HepG2 (cell line): Measurements from ENCODE around the gene LTK. TPM values are rescaled to one million over a fixed set of nuclear protein-coding genes. Genes with fewer than 3 reads are reported as not detected.

Source experiments
- EP300 ChIP-seq, 3 experiments: sonication (generic) in 1 of 3; formaldehyde crosslinking in 1 of 3; IDR thresholded peaks; 2 replicates each; pipeline versions ENCODE4 v1.5.1 to v1.6.1; 2011 to 2020; ENCODE audit warnings: low read depth in 2 of 3, low read length in 2 of 3, borderline replicate concordance in 1 of 3, improper control_type of control experiment in 1 of 3, mild to moderate bottlenecking in 1 of 3, missing genetic modification reagents in 1 of 3, moderate library complexity in 1 of 3
- FOXP1 ChIP-seq, 2 experiments: fragments of 450-650 bp in 1 of 2; IDR thresholded peaks; 2 replicates each; pipeline ENCODE4 v1.6.1; 2017 to 2018; ENCODE audit warnings: antibody characterized with exemption in 1 of 2
- IRX3 ChIP-seq: sonication (generic); formaldehyde crosslinking; IDR thresholded peaks from 2 replicates; pipeline ENCODE4 v1.8.1; 2023; ENCODE audit warnings: mild to moderate bottlenecking, low read depth, missing genetic modification reagents, borderline replicate concordance
- JUN ChIP-seq: sonication (generic); formaldehyde crosslinking; IDR thresholded peaks from 2 replicates; pipeline ENCODE4 v1.4.0; 2020; ENCODE audit warnings: mild to moderate bottlenecking, missing genetic modification reagents
- KDM4B ChIP-seq: sonication (generic); formaldehyde crosslinking; IDR thresholded peaks from 2 replicates; pipeline ENCODE4 v1.4.0; 2020; ENCODE audit warnings: missing genetic modification reagents
- MAFK ChIP-seq, 2 experiments: IDR thresholded peaks in 1 of 2; conservative IDR thresholded peaks in 1 of 2; 2 replicates each; pipeline ENCODE4 v1.6.1; 2011; ENCODE audit warnings: improper control_type of control experiment in 2 of 2, low read length in 2 of 2
- MAZ ChIP-seq, 2 experiments: sonication (generic) in 1 of 2; formaldehyde crosslinking in 1 of 2; IDR thresholded peaks; 2 replicates each; pipeline versions ENCODE4 v1.5.0 to v1.6.1; 2012 to 2020; ENCODE audit warnings: low read depth in 2 of 2, mild to moderate bottlenecking in 2 of 2, borderline replicate concordance in 1 of 2, improper control_type of control experiment in 1 of 2, low read length in 1 of 2, missing genetic modification reagents in 1 of 2, moderate library complexity in 1 of 2
- NFE2 ChIP-seq: sonication (generic); formaldehyde crosslinking; IDR thresholded peaks from 2 replicates; pipeline ENCODE4 v1.4.0; 2020; ENCODE audit warnings: missing genetic modification reagents
- NR2F1 ChIP-seq, 2 experiments: fragments of 450-650 bp in 1 of 2; formaldehyde crosslinking in 1 of 2; IDR thresholded peaks; 2 replicates each; pipeline versions ENCODE4 v1.5.0 to v1.6.1; 2016 to 2020; ENCODE audit warnings: mild to moderate bottlenecking in 1 of 2, missing compliant biosample characterization in 1 of 2, missing genetic modification reagents in 1 of 2, moderate library complexity in 1 of 2
- PAXIP1 ChIP-seq: sonication (generic); formaldehyde crosslinking; conservative IDR thresholded peaks from 2 replicates; pipeline ENCODE4 v1.4.0; 2020; ENCODE audit warnings: mild to moderate bottlenecking, missing genetic modification reagents, moderate library complexity
- THAP11 ChIP-seq: IDR thresholded peaks from 2 replicates; pipeline ENCODE4 v1.6.1; 2016; ENCODE audit warnings: missing biosample characterization, missing genetic modification reagents
- ZFX ChIP-seq: sonication (generic); formaldehyde crosslinking; IDR thresholded peaks from 2 replicates; pipeline ENCODE4 v1.4.0; 2020; ENCODE audit warnings: mild to moderate bottlenecking, low read depth, missing genetic modification reagents, moderate library complexity
- ZNF34 ChIP-seq: sonication (generic); formaldehyde crosslinking; IDR thresholded peaks from 2 replicates; pipeline ENCODE4 v1.4.0; 2020; ENCODE audit warnings: mild to moderate bottlenecking, missing genetic modification reagents, borderline replicate concordance
- ZNF350 ChIP-seq: sonication (generic); formaldehyde crosslinking; IDR thresholded peaks from 2 replicates; pipeline ENCODE4 v1.4.0; 2020; ENCODE audit warnings: mild to moderate bottlenecking, low read depth, missing genetic modification reagents, borderline replicate concordance
- ZNF766 ChIP-seq: sonication (generic); formaldehyde crosslinking; IDR thresholded peaks from 2 replicates; pipeline ENCODE4 v1.5.0; 2020; ENCODE audit warnings: missing genetic modification reagents, borderline replicate concordance
- ZNF777 ChIP-seq: sonication (generic); formaldehyde crosslinking; IDR thresholded peaks from 2 replicates; pipeline ENCODE4 v1.4.0; 2020; ENCODE audit warnings: missing genetic modification reagents
- polyA plus RNA-seq, 8 experiments: library from polyadenylated mRNA; depleted of rRNA in 3 of 8; stranded (reverse) in 7 of 8; unstranded in 1 of 8; fragments of >200 nt; fragmentation: Illumina TruSeq in 4 of 8; extraction: Trizol in 4 of 8; gene quantifications; 2 replicates each; pipeline versions ENCODE4 v1.2.1 to v1.2.3, GENCODE V29; 2011 to 2016; ENCODE audit warnings: low read depth in 4 of 8, missing spikeins in 1 of 8, mixed read lengths in 1 of 8; ENCODE audit not compliant: insufficient read depth in 1 of 8
- total RNA-seq, 5 experiments: library from RNA; depleted of rRNA; stranded (reverse); fragments of >200 nt; fragmentation: Illumina TruSeq; extraction: Trizol; gene quantifications; 2 replicates each; pipeline ENCODE4 v1.2.3, GENCODE V29; 2016; ENCODE audit warnings: low read depth in 1 of 5
- TF ChIP-seq, protein P1 (sequence below): sonication (generic); formaldehyde crosslinking; IDR thresholded peaks from 2 replicates; pipeline ENCODE4 v1.4.0; 2020; ENCODE audit warnings: missing genetic modification reagents

Gene LTK
- total and polyA plus RNA-seq, 2 of the 13 experiments (the other 11 are each of a cell fraction or from before 2014, with no cell fraction given) = 0.01 TPM; not detected in 1

- TF ChIP-seq MAZ (IDR thresholded peaks at IDR 0.05; ENCODE audit: borderline replicate concordance, low read depth, low read length) (no peak), MAZ (CRISPR knock-in tag; IDR thresholded peaks at IDR 0.05; ENCODE audit: low read depth) (peak; percentile 81; the same call in 1 of the 2 replicates), MAFK (conservative IDR thresholded peaks at IDR 0.05 in 1 of 2, IDR thresholded peaks at IDR 0.05 in 1 of 2; ENCODE audit: low read length in 2 of 2) (no peak), EP300 (IDR thresholded peaks at IDR 0.05; ENCODE audit: low read depth in 2 of 2, low read length in 2 of 2) (peak in 1 of 2 experiments; percentile 47; a peak in 1 of 4 replicates), EP300 (CRISPR knock-in tag; IDR thresholded peaks at IDR 0.05; ENCODE audit: borderline replicate concordance) (peak; percentile 46; the same call in 1 of the 2 replicates), PAXIP1 (CRISPR knock-in tag) (peak; percentile 86), NR2F1 (CRISPR knock-in tag; IDR thresholded peaks at IDR 0.05) (peak; percentile 25 to 29; a peak in 1 of 4 replicates), NFE2 (CRISPR knock-in tag) (no peak), ZNF777 (peak; percentile 89), ZNF34 (CRISPR knock-in tag) (no peak), THAP11 (CRISPR knock-in tag) (peak; percentile 60; the same call in 1 of the 2 replicates), JUN (CRISPR knock-in tag) (0 out of 2 replicates have a peak, but pooled peaks have one; percentile 8), ZFX (CRISPR knock-in tag) (peak; percentile 96), FOXP1 (IDR thresholded peaks at IDR 0.05) (no peak), FOXP1 (CRISPR knock-in tag; IDR thresholded peaks at IDR 0.05) (0 out of 2 replicates have a peak, but pooled peaks have one; percentile 43), KDM4B (CRISPR knock-in tag) (0 out of 2 replicates have a peak, but pooled peaks have one; percentile 27), ZNF350 (peak; percentile 89), IRX3 (CRISPR knock-in tag) (peak; percentile 50; the same call in 1 of the 2 replicates), ZNF766 (peak; percentile 64; the same call in 1 of the 2 replicates)
- TF ChIP-seq, protein P1, sequence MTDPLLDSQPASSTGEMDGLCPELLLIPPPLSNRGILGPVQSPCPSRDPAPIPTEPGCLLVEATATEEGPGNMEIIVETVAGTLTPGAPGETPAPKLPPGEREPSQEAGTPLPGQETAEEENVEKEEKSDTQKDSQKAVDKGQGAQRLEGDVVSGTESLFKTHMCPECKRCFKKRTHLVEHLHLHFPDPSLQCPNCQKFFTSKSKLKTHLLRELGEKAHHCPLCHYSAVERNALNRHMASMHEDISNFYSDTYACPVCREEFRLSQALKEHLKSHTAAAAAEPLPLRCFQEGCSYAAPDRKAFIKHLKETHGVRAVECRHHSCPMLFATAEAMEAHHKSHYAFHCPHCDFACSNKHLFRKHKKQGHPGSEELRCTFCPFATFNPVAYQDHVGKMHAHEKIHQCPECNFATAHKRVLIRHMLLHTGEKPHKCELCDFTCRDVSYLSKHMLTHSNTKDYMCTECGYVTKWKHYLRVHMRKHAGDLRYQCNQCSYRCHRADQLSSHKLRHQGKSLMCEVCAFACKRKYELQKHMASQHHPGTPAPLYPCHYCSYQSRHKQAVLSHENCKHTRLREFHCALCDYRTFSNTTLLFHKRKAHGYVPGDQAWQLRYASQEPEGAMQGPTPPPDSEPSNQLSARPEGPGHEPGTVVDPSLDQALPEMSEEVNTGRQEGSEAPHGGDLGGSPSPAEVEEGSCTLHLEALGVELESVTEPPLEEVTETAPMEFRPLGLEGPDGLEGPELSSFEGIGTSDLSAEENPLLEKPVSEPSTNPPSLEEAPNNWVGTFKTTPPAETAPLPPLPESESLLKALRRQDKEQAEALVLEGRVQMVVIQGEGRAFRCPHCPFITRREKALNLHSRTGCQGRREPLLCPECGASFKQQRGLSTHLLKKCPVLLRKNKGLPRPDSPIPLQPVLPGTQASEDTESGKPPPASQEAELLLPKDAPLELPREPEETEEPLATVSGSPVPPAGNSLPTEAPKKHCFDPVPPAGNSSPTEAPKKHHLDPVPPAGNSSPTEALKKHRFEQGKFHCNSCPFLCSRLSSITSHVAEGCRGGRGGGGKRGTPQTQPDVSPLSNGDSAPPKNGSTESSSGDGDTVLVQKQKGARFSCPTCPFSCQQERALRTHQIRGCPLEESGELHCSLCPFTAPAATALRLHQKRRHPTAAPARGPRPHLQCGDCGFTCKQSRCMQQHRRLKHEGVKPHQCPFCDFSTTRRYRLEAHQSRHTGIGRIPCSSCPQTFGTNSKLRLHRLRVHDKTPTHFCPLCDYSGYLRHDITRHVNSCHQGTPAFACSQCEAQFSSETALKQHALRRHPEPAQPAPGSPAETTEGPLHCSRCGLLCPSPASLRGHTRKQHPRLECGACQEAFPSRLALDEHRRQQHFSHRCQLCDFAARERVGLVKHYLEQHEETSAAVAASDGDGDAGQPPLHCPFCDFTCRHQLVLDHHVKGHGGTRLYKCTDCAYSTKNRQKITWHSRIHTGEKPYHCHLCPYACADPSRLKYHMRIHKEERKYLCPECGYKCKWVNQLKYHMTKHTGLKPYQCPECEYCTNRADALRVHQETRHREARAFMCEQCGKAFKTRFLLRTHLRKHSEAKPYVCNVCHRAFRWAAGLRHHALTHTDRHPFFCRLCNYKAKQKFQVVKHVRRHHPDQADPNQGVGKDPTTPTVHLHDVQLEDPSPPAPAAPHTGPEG = peak; percentile 88; the same call in 1 of the 2 replicates
These were observed 17.7 kb downstream of the LTK start (continued) for GRCh38 chr15:41495736-41496599.
